GM23338 (cell line): ENCODE measurements around the gene RPA1. TPM values are rescaled to one million over a fixed set of nuclear protein-coding genes. Genes with fewer than 3 reads are reported as not detected.

Experiments used
- CTCF ChIP-seq, 2 experiments: fragments of 200-600 bp in 1 of 2; sonication (generic) in 1 of 2; conservative IDR thresholded peaks; 2 replicates each; pipeline versions ENCODE4 v1.5.1 to v1.6.1; 2016 to 2017; ENCODE audit warnings: antibody characterized with exemption in 2 of 2, low read depth in 2 of 2, mild to moderate bottlenecking in 2 of 2, moderate library complexity in 1 of 2
- EZH2 ChIP-seq: fragments of 200-600 bp; sonication (generic); IDR thresholded peaks from one replicate; pipeline ENCODE4 v1.8.0; 2017; ENCODE audit warnings: antibody characterized with exemption, mild to moderate bottlenecking, low read depth; ENCODE audit not compliant: unreplicated experiment
- EZH2phosphoT487 ChIP-seq: fragments of 200-600 bp; sonication (generic); IDR thresholded peaks from one replicate; pipeline ENCODE4 v1.8.1; 2018; ENCODE audit warnings: antibody characterized with exemption; ENCODE audit not compliant: unreplicated experiment
- JUNB ChIP-seq: IDR thresholded peaks from one replicate; pipeline ENCODE4 v1.6.1; 2016; ENCODE audit warnings: antibody characterized with exemption; ENCODE audit not compliant: unreplicated experiment
- NANOG ChIP-seq: IDR thresholded peaks from 2 replicates; pipeline ENCODE4 v1.6.1; 2016; ENCODE audit warnings: antibody characterized with exemption, borderline replicate concordance
- POLR2AphosphoS5 ChIP-seq: IDR thresholded peaks from 2 replicates; pipeline ENCODE4 v1.6.1; 2016; ENCODE audit warnings: antibody characterized with exemption, low read depth
- ZNF114 ChIP-seq: fragments of 250-450 bp; sonication (Bioruptor Pico); IDR thresholded peaks from 2 replicates; pipeline ENCODE4 v1.5.0; 2020; ENCODE audit warnings: mild to moderate bottlenecking, moderate library complexity
- ZNF331 ChIP-seq: fragments of 250-450 bp; sonication (Bioruptor Pico); IDR thresholded peaks from 2 replicates; pipeline ENCODE4 v1.5.0; 2020; ENCODE audit warnings: low read depth, mild to moderate bottlenecking, moderate library complexity
- polyA plus RNA-seq: library from polyadenylated mRNA; unstranded; fragments of >200 nt; fragmentation: Nextera tagmentation; extraction: Ambion mirVana; gene quantifications from 2 replicates; pipeline ENCODE4 v1.2.1, GENCODE V29; 2016
- total RNA-seq: library from RNA; depleted of rRNA; stranded (reverse); fragments of >200 nt; shearing (Covaris generic); gene quantifications from 2 replicates; pipeline ENCODE4 v1.2.3, GENCODE V29; 2014
- TF ChIP-seq, protein P1 (sequence below): fragments of 250-450 bp; sonication (Bioruptor Pico); IDR thresholded peaks from 2 replicates; pipeline ENCODE4 v1.5.0; 2020; ENCODE audit warnings: mild to moderate bottlenecking, moderate library complexity

RPA1 gene
- total and polyA plus RNA-seq, 2 experiments from 2014 or later = 33.7 to 52.1 TPM

GRCh38 chr17:1945621-1946020 lies 115.8 kb downstream of the RPA1 start (continued):
- TF ChIP-seq, protein P1, sequence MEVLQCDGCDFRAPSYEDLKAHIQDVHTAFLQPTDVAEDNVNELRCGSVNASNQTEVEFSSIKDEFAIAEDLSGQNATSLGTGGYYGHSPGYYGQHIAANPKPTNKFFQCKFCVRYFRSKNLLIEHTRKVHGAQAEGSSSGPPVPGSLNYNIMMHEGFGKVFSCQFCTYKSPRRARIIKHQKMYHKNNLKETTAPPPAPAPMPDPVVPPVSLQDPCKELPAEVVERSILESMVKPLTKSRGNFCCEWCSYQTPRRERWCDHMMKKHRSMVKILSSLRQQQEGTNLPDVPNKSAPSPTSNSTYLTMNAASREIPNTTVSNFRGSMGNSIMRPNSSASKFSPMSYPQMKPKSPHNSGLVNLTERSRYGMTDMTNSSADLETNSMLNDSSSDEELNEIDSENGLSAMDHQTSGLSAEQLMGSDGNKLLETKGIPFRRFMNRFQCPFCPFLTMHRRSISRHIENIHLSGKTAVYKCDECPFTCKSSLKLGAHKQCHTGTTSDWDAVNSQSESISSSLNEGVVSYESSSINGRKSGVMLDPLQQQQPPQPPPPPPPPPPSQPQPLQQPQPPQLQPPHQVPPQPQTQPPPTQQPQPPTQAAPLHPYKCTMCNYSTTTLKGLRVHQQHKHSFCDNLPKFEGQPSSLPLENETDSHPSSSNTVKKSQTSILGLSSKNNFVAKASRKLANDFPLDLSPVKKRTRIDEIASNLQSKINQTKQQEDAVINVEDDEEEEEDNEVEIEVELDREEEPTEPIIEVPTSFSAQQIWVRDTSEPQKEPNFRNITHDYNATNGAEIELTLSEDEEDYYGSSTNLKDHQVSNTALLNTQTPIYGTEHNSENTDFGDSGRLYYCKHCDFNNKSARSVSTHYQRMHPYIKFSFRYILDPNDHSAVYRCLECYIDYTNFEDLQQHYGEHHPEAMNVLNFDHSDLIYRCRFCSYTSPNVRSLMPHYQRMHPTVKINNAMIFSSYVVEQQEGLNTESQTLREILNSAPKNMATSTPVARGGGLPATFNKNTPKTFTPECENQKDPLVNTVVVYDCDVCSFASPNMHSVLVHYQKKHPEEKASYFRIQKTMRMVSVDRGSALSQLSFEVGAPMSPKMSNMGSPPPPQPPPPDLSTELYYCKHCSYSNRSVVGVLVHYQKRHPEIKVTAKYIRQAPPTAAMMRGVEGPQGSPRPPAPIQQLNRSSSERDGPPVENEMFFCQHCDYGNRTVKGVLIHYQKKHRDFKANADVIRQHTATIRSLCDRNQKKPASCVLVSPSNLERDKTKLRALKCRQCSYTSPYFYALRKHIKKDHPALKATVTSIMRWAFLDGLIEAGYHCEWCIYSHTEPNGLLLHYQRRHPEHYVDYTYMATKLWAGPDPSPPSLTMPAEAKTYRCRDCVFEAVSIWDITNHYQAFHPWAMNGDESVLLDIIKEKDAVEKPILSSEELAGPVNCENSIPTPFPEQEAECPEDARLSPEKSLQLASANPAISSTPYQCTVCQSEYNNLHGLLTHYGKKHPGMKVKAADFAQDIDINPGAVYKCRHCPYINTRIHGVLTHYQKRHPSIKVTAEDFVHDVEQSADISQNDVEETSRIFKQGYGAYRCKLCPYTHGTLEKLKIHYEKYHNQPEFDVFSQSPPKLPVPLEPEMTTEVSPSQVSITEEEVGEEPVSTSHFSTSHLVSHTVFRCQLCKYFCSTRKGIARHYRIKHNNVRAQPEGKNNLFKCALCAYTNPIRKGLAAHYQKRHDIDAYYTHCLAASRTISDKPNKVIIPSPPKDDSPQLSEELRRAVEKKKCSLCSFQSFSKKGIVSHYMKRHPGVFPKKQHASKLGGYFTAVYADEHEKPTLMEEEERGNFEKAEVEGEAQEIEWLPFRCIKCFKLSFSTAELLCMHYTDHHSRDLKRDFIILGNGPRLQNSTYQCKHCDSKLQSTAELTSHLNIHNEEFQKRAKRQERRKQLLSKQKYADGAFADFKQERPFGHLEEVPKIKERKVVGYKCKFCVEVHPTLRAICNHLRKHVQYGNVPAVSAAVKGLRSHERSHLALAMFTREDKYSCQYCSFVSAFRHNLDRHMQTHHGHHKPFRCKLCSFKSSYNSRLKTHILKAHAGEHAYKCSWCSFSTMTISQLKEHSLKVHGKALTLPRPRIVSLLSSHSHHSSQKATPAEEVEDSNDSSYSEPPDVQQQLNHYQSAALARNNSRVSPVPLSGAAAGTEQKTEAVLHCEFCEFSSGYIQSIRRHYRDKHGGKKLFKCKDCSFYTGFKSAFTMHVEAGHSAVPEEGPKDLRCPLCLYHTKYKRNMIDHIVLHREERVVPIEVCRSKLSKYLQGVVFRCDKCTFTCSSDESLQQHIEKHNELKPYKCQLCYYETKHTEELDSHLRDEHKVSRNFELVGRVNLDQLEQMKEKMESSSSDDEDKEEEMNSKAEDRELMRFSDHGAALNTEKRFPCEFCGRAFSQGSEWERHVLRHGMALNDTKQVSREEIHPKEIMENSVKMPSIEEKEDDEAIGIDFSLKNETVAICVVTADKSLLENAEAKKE (CRISPR knock-in tag) = no peak
- TF ChIP-seq NANOG = no peak
- TF ChIP-seq EZH2 = no peak
- TF ChIP-seq CTCF (conservative IDR thresholded peaks at IDR 0.05; ENCODE audit: low read depth in 2 of 2) = no peak
- TF ChIP-seq EZH2phosphoT487 = no peak
- TF ChIP-seq ZNF114 (CRISPR knock-in tag) = no peak
- no peak for TF ChIP-seq POLR2AphosphoS5
- TF ChIP-seq JUNB = no peak
- no peak for TF ChIP-seq ZNF331 (CRISPR knock-in tag)
